ENCODE measurements around the gene BICDL2. TPM values are rescaled to one million over a fixed set of nuclear protein-coding genes. Genes with fewer than 3 reads are reported as not detected.

The BICDL2 gene
- total RNA-seq, 4 donors from 2014 or later = 0.31 to 3.1 (median 0.31) TPM; not detected in 1

- no peak for TF ChIP-seq CTCF (IDR thresholded peaks at IDR 0.05)
- no peak for TF ChIP-seq EP300 (IDR thresholded peaks at IDR 0.05)
- no peak for TF ChIP-seq POLR2AphosphoS5 (IDR thresholded peaks at IDR 0.05)
- no peak for TF ChIP-seq POLR2A (IDR thresholded peaks at IDR 0.05)
- H3K27me3 ChIP-seq = peaks cover 98% of the 10 kb centered on the region
- H3K36me3 ChIP-seq = no peaks in the 10 kb centered on the region
- WGBS, 2 donors (ENCODE audit: low coverage in 1 of 2) = 81 to 83% methylated on average over 4 to 6 of the region's 6 CpGs
- no peak for ATAC-seq
- H3K4me3 ChIP-seq = no peak overlapping the region
- H3K9me3 ChIP-seq = no peaks in the 10 kb centered on the region
- peaks cover 0 to 27% (median 18%) of the 10 kb centered on the region in 3 donors for H3K4me1 ChIP-seq
- no peak overlapping the region for H3K27ac ChIP-seq
Measured at GRCh38 chr16:3044708-3045107, 8.0 kb upstream of the BICDL2 start.

GRCh38 chr16:3042376-3042775 lies 5.6 kb upstream of the BICDL2 start:
- ATAC-seq = no peak
- no peak for TF ChIP-seq EP300 (IDR thresholded peaks at IDR 0.05)
- no peak for TF ChIP-seq POLR2A (IDR thresholded peaks at IDR 0.05)
- TF ChIP-seq CTCF (IDR thresholded peaks at IDR 0.05) = no peak
- TF ChIP-seq POLR2AphosphoS5 (IDR thresholded peaks at IDR 0.05) = no peak
- no peak overlapping the region for H3K4me3 ChIP-seq
- no peaks in the 10 kb centered on the region for H3K36me3 ChIP-seq
- no peak overlapping the region for H3K27ac ChIP-seq
- WGBS, 2 donors (ENCODE audit: low coverage in 1 of 2) = 25 to 78% methylated on average over 1 to 2 of the region's 3 CpGs
- peaks cover 98% of the 10 kb centered on the region for H3K27me3 ChIP-seq
- peaks cover 0 to 26% (median 18%) of the 10 kb centered on the region in 3 donors for H3K4me1 ChIP-seq
- H3K9me3 ChIP-seq = no peaks in the 10 kb centered on the region

GRCh38 chr16:3038896-3039295 lies 2.2 kb upstream of the BICDL2 start:
- no peak for ATAC-seq
- WGBS, 2 donors (ENCODE audit: low coverage in 1 of 2) = 95% methylated on average over 3 of the region's 5 CpGs; no CpG with 5 or more reads in 1 of the 2 donors
- Histone ChIP-seq H3K36me3 (no peaks in the 10 kb centered on the region), H3K27ac (no peak overlapping the region), H3K4me3 (no peak overlapping the region), H3K27me3 (peaks cover 98% of the 10 kb centered on the region), H3K4me1 (peaks cover 0 to 12% (median 7%) of the 10 kb centered on the region in 3 donors), H3K9me3 (no peaks in the 10 kb centered on the region)
- TF ChIP-seq POLR2AphosphoS5 (IDR thresholded peaks at IDR 0.05) (no peak), POLR2A (IDR thresholded peaks at IDR 0.05) (no peak), CTCF (IDR thresholded peaks at IDR 0.05) (no peak), EP300 (IDR thresholded peaks at IDR 0.05) (no peak)

- Histone ChIP-seq H3K9me3 (no peaks in the 10 kb centered on the region), H3K27ac (no peak overlapping the region), H3K4me1 (peaks cover 0 to 12% (median 7%) of the 10 kb centered on the region in 3 donors), H3K27me3 (peaks cover 98% of the 10 kb centered on the region), H3K4me3 (no peak overlapping the region), H3K36me3 (no peaks in the 10 kb centered on the region)
- TF ChIP-seq EP300 (IDR thresholded peaks at IDR 0.05) (no peak), POLR2A (IDR thresholded peaks at IDR 0.05) (no peak), POLR2AphosphoS5 (IDR thresholded peaks at IDR 0.05) (no peak), CTCF (IDR thresholded peaks at IDR 0.05) (no peak)
- WGBS, 2 donors (ENCODE audit: low coverage in 1 of 2) = 42% methylated on average over 4 of the region's 11 CpGs; no CpG with 5 or more reads in 1 of the 2 donors
- no peak for ATAC-seq
Measured at GRCh38 chr16:3038256-3038655, 1.5 kb upstream of the BICDL2 start.

GRCh38 chr16:3035972-3036725 lies 595 bp downstream of the BICDL2 start:
- ATAC-seq = no peak
- TF ChIP-seq POLR2A (IDR thresholded peaks at IDR 0.05) (no peak), CTCF (IDR thresholded peaks at IDR 0.05) (no peak), EP300 (IDR thresholded peaks at IDR 0.05) (no peak), POLR2AphosphoS5 (IDR thresholded peaks at IDR 0.05) (no peak)
- H3K9me3 ChIP-seq = no peaks in the 10 kb centered on the region
- peaks cover 98% of the 10 kb centered on the region for H3K27me3 ChIP-seq
- no peaks in the 10 kb centered on the region for H3K36me3 ChIP-seq
- H3K27ac ChIP-seq = no peak overlapping the region
- peaks cover 0 to 12% (median 7%) of the 10 kb centered on the region in 3 donors for H3K4me1 ChIP-seq
- peak overlapping the region in 1 of 2 donors; percentile 1 for H3K4me3 ChIP-seq
- WGBS, 2 donors (ENCODE audit: low coverage in 1 of 2) = 20% methylated on average over 1 of the region's 40 CpGs; no CpG with 5 or more reads in 1 of the 2 donors

Measured in gastroesophageal sphincter (tissue), 4 donors.